IMR-90 (cell line): ENCODE data around the gene TOMM20. TPM values are rescaled to one million over a fixed set of nuclear protein-coding genes. Genes with fewer than 3 reads are reported as not detected.
"Not testable (repeated sequence)": the region's sequence is repeated elsewhere in the genome, so short reads cannot be mapped to it uniquely, and the experiment has no call there.

ENCODE experiments used
- ATAC-seq: fragments of 200-7000 bp; cut with Tn5 transposase; 2 replicates; pipeline ENCODE4 v1.9.1; 2020; ENCODE audit warnings: low read depth, mild to moderate bottlenecking, moderate library complexity
- BruUV-seq: library from RNA; stranded (reverse); fragments of 400-500 nt; replicated peaks from 2 replicates; lab custom pipeline; 2021; lab: Mats Ljungman, UMichigan
- CTCF ChIA-PET: fragments of 300-600 bp; formaldehyde crosslinking; extraction: SDS; loops from one replicate; lab custom pipeline; 2021; ENCODE audit warnings: antibody characterized with exemption; lab: Yijun Ruan, JAX
- POLR2A ChIA-PET: fragments of 300-600 bp; sonication (Branson Sonifier 250); formaldehyde crosslinking; loops from one replicate; lab custom pipeline; 2022; ENCODE audit warnings: antibody characterized with exemption; ENCODE audit not compliant: unreplicated experiment; lab: Charles Lee
- DNase-seq: peaks from one replicate; pipeline ENCODE4 v3.0.0; 2013
- H2AFZ ChIP-seq: replicated peaks from 2 replicates; pipeline ENCODE3; 2013; ENCODE audit warnings: low read length, mild to moderate bottlenecking; ENCODE audit not compliant: poor library complexity
- H2AK5ac ChIP-seq: 2 replicates; pipeline ENCODE4 v1.6.1; 2013; ENCODE audit warnings: low read depth, low read length, inconsistent platforms
- H2AK9ac ChIP-seq: replicated peaks from 2 replicates; pipeline ENCODE3; 2013; ENCODE audit warnings: mild to moderate bottlenecking, low read depth, low read length, moderate library complexity; ENCODE audit not compliant: poor library complexity
- H2BK120ac ChIP-seq: 2 replicates; pipeline ENCODE4 v1.6.1; 2013; ENCODE audit warnings: low read depth, low read length, inconsistent platforms
- H2BK15ac ChIP-seq: 3 replicates; pipeline ENCODE4 v1.6.1; 2013; ENCODE audit warnings: low read depth, low read length, inconsistent platforms
- H2BK20ac ChIP-seq: 2 replicates; pipeline ENCODE4 v1.6.1; 2013; ENCODE audit warnings: low read depth, mild to moderate bottlenecking, inconsistent platforms, low read length, moderate library complexity
- H2BK5ac ChIP-seq: 2 replicates; pipeline ENCODE4 v1.6.1; 2013; ENCODE audit warnings: mild to moderate bottlenecking, low read depth, low read length, inconsistent platforms; ENCODE audit not compliant: poor library complexity, severe bottlenecking
- H3K14ac ChIP-seq: replicated peaks from 2 replicates; pipeline ENCODE4 v1.6.1; 2013; ENCODE audit warnings: low read depth, low read length, inconsistent platforms
- H3K18ac ChIP-seq: 2 replicates; pipeline ENCODE4 v1.6.1; 2013; ENCODE audit warnings: low read depth, low read length, control low read depth
- H3K23ac ChIP-seq: 2 replicates; pipeline ENCODE4 v1.6.1; 2013; ENCODE audit warnings: low read depth, low read length, inconsistent platforms
- H3K27ac ChIP-seq: 2 replicates; pipeline ENCODE4 v1.5.1; 2013; ENCODE audit warnings: mild to moderate bottlenecking, control low read depth, low read length; ENCODE audit not compliant: insufficient read depth
- H3K27me3 ChIP-seq: 2 replicates; pipeline ENCODE4 v1.6.1; 2013; ENCODE audit warnings: low read length; ENCODE audit not compliant: control insufficient read depth, insufficient read depth
- H3K36me3 ChIP-seq: 2 replicates; pipeline ENCODE4 v1.6.1; 2013; ENCODE audit warnings: low read length, mixed read lengths; ENCODE audit not compliant: control insufficient read depth, insufficient read depth
- H3K4ac ChIP-seq: 2 replicates; pipeline ENCODE4 v1.6.1; 2013; ENCODE audit warnings: low read depth, low read length, inconsistent platforms
- H3K4me1 ChIP-seq: 2 replicates; pipeline ENCODE4 v1.6.1; 2013; ENCODE audit warnings: low read length, mixed read lengths; ENCODE audit not compliant: control insufficient read depth, insufficient read depth
- H3K4me2 ChIP-seq: 2 replicates; pipeline ENCODE4 v1.6.1; 2013; ENCODE audit warnings: low read depth, mild to moderate bottlenecking, control low read depth, low read length, moderate library complexity
- H3K4me3 ChIP-seq: 2 replicates; pipeline ENCODE4 v1.5.1; 2013; ENCODE audit warnings: low read depth, mild to moderate bottlenecking, control low read depth, low read length, moderate library complexity; ENCODE audit not compliant: insufficient read depth
- H3K56ac ChIP-seq: 2 replicates; pipeline ENCODE4 v1.6.1; 2013; ENCODE audit warnings: low read length, inconsistent platforms; ENCODE audit not compliant: insufficient read depth; ENCODE audit errors: extremely low read depth
- H3K79me1 ChIP-seq, 2 experiments: 2 replicates each; pipeline ENCODE4 v1.6.1; 2013; ENCODE audit warnings: low read length in 2 of 2, inconsistent platforms in 1 of 2, low read depth in 1 of 2
- H3K9ac ChIP-seq: 2 replicates; pipeline ENCODE4 v1.6.1; 2013; ENCODE audit warnings: low read depth, low read length, control low read depth
- H3K9me1 ChIP-seq: 2 replicates; pipeline ENCODE4 v1.6.1; 2013; ENCODE audit warnings: low read length, inconsistent platforms; ENCODE audit not compliant: insufficient read depth
- H3K9me3 ChIP-seq: 2 replicates; pipeline ENCODE4 v1.6.1; 2013; ENCODE audit warnings: low read length; ENCODE audit not compliant: control insufficient read depth, insufficient read depth
- H4K20me1 ChIP-seq: 2 replicates; pipeline ENCODE4 v1.6.1; 2013; ENCODE audit warnings: low read length, inconsistent platforms; ENCODE audit not compliant: insufficient read depth
- H4K5ac ChIP-seq: 2 replicates; pipeline ENCODE4 v1.6.1; 2013; ENCODE audit warnings: mild to moderate bottlenecking, low read depth, low read length, control low read depth
- H4K8ac ChIP-seq, 2 experiments: 2 replicates each; pipeline ENCODE4 v1.6.1; 2013; ENCODE audit warnings: low read depth in 2 of 2, low read length in 2 of 2, control low read depth in 1 of 2, inconsistent platforms in 1 of 2
- H4K91ac ChIP-seq: 2 replicates; pipeline ENCODE4 v1.6.1; 2013; ENCODE audit warnings: low read depth, low read length, inconsistent platforms; ENCODE audit not compliant: insufficient read depth
- WGBS, 2 experiments: methylation state at CpG; one replicate each; pipeline versions ENCODE4 v1.1.5 to v1.1.7; 2013; ENCODE audit warnings: missing lambda C conversion rate in 2 of 2; ENCODE audit not compliant: insufficient read length in 1 of 2; ENCODE audit errors: extremely low coverage in 2 of 2; 5-methylcytosine and 5-hydroxymethylcytosine counted together
- dilution Hi-C: fragments of 300-500 bp; cut with HindIII; formaldehyde crosslinking; loops from one replicate; pipeline ENCODE4 v1.14.3; 2018; ENCODE audit warnings: low sequenced_read_pairs; ENCODE audit not compliant: unreplicated experiment
- in situ Hi-C: fragments of 300-500 bp; cut with MboI; formaldehyde crosslinking; loops from 3 replicates; pipeline ENCODE4 v1.14.3; 2019; ENCODE audit warnings: low sequenced_read_pairs, inconsistent platforms, mixed read lengths
- intact Hi-C: fragments of 100-400 bp; cut with micrococcal nuclease; formaldehyde crosslinking; loops from 2 replicates; pipeline ENCODE4 v1.10.0; 2022
- polyA plus RNA-seq, 3 experiments: library from polyadenylated mRNA; depleted of rRNA; stranded (reverse); fragments of >200 nt; gene quantifications; 2 replicates each; pipeline ENCODE4 v1.2.3, GENCODE V29; 2012; ENCODE audit warnings: low replicate concordance in 1 of 3
- total RNA-seq: library from RNA; depleted of rRNA; stranded (reverse); fragments of >200 nt; gene quantifications from 2 replicates; pipeline ENCODE4 v1.2.3, GENCODE V29; 2012

TOMM20 gene
- total and polyA plus RNA-seq, 2 of the 4 experiments (the other 2 are of a cell fraction) = 75.3 to 84.4 TPM

DNA sequence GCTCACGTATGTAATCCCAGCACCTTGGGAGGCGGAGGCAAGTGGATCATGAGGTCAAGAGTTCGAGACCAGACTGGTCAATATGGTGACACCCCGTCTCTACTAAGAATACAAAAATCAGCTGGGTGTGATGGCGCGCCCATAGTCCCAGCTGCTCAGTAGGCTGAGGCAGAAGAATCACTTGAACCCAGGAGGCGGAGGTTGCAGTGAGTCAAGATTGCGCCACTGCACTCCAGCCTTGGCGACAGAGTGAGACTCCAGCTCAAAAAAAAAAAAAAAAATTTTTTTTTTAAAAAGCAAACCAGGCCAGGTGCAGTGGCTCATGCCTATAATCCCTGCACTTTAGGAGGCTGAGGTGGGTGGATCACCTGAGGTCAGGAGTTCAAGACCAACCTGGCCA, 30.6 kb upstream of the TOMM20 start:
- H3K56ac ChIP-seq, H2BK5ac ChIP-seq, H3K27me3 ChIP-seq, H2AK9ac ChIP-seq, H3K4me3 ChIP-seq, H2BK120ac ChIP-seq, H3K14ac ChIP-seq, DNase-seq, H3K18ac ChIP-seq, H4K20me1 ChIP-seq, CTCF ChIA-PET, H2BK20ac ChIP-seq, H4K8ac ChIP-seq, H3K4me1 ChIP-seq, in situ Hi-C loops, H2BK15ac ChIP-seq, H4K91ac ChIP-seq, H4K5ac ChIP-seq, H2AK5ac ChIP-seq, dilution Hi-C loops, H3K9me3 ChIP-seq, H3K9ac ChIP-seq, intact Hi-C loops, H3K4ac ChIP-seq, ATAC-seq, H3K23ac ChIP-seq, BruUV-seq, H3K27ac ChIP-seq, H3K4me2 ChIP-seq, H2AFZ ChIP-seq: not testable (repeated sequence)
- peaks cover 27% of the 10 kb centered on the region for H3K36me3 ChIP-seq
- 100% methylated on average over 3 of the region's 9 CpGs; no CpG with 5 or more reads in 1 of the 2 experiments for whole genome bisulfite sequencing, 2 experiments
- POLR2A ChIA-PET = interaction anchor here (0.6 kb wide), 3 partner anchors 31 to 144 kb away, joined by 3 to 5 read pairs (median 4); no protein-coding TSS in a partner anchor
- H3K9me1 ChIP-seq = peaks cover 15% of the 10 kb centered on the region
- H3K79me1 ChIP-seq = peaks cover 37 to 52% of the 10 kb centered on the region in 2 experiments
